Jurkat, Clone E6-1 (cell line): Measurements from ENCODE around the gene ERG.

Source experiments
- DNase-seq: peaks from one replicate; pipeline ENCODE4 v3.0.0-alpha.2; 2011; ENCODE audit warnings: low read depth, low spot score
- H3K4me3 ChIP-seq: 2 replicates; pipeline ENCODE4 v1.5.1; 2011; ENCODE audit warnings: mild to moderate bottlenecking, low read length, control low read depth, moderate library complexity

The ERG gene

GRCh38 chr21:38443110-38443509 lies 55.2 kb downstream of the ERG start:
- no peak overlapping the region for H3K4me3 ChIP-seq
- no peak for DNase-seq

GRCh38 chr21:38441153-38441552 lies 57.1 kb downstream of the ERG start:
- H3K4me3 ChIP-seq, result no peak overlapping the region

GRCh38 chr21:38440746-38441145 lies 57.5 kb downstream of the ERG start:
- no peak overlapping the region for H3K4me3 ChIP-seq
- DNase-seq, result no peak

More at GRCh38 chr21:38441153-38441552, 57.1 kb downstream of the ERG start:
- no peak for DNase-seq

GRCh38 chr21:38439957-38440356 lies 58.3 kb downstream of the ERG start:
- DNase-seq, result no peak

GRCh38 chr21:38439426-38439825 lies 58.9 kb downstream of the ERG start:
- no peak overlapping the region for H3K4me3 ChIP-seq
- DNase-seq, result no peak

More at GRCh38 chr21:38439957-38440356, 58.3 kb downstream of the ERG start:
- no peak overlapping the region for H3K4me3 ChIP-seq

- H3K4me3 ChIP-seq, result no peak overlapping the region
- no peak for DNase-seq
Measured at GRCh38 chr21:38438462-38438893, 59.8 kb downstream of the ERG start.

- DNase-seq, result no peak
- H3K4me3 ChIP-seq, result no peak overlapping the region
Measured at GRCh38 chr21:38436341-38436740, 61.9 kb downstream of the ERG start.

GRCh38 chr21:38434913-38435533 lies 63.3 kb downstream of the ERG start:
- no peak for DNase-seq
- H3K4me3 ChIP-seq, result no peak overlapping the region

- no peak for DNase-seq
- H3K4me3 ChIP-seq, result no peak overlapping the region
Measured at GRCh38 chr21:38433471-38433870, 64.8 kb downstream of the ERG start.

- no peak for DNase-seq
- no peak overlapping the region for H3K4me3 ChIP-seq
Measured at GRCh38 chr21:38430401-38430984, 67.8 kb downstream of the ERG start.

GRCh38 chr21:38429011-38429410 lies 69.3 kb downstream of the ERG start:
- no peak overlapping the region for H3K4me3 ChIP-seq
- no peak for DNase-seq

- no peak overlapping the region for H3K4me3 ChIP-seq
- no peak for DNase-seq
Measured at GRCh38 chr21:38428211-38428610, 70.1 kb downstream of the ERG start.

GRCh38 chr21:38424305-38425019 lies 73.8 kb downstream of the ERG start:
- no peak for DNase-seq
- H3K4me3 ChIP-seq, result no peak overlapping the region

GRCh38 chr21:38422082-38422481 lies 76.2 kb downstream of the ERG start:
- H3K4me3 ChIP-seq, result no peak overlapping the region
- DNase-seq, result no peak

GRCh38 chr21:38420140-38420539 lies 78.1 kb downstream of the ERG start:
- no peak for DNase-seq
- no peak overlapping the region for H3K4me3 ChIP-seq

- no peak overlapping the region for H3K4me3 ChIP-seq
- DNase-seq, result no peak
Measured at GRCh38 chr21:38417726-38418125, 80.6 kb downstream of the ERG start.

GRCh38 chr21:38416791-38417190 lies 81.5 kb downstream of the ERG start:
- no peak for DNase-seq

GRCh38 chr21:38413958-38414548 lies 84.2 kb downstream of the ERG start:
- DNase-seq, result no peak
- H3K4me3 ChIP-seq, result no peak overlapping the region

More at GRCh38 chr21:38416791-38417190, 81.5 kb downstream of the ERG start:
- no peak overlapping the region for H3K4me3 ChIP-seq

GRCh38 chr21:38410466-38410865 lies 87.8 kb downstream of the ERG start:
- no peak for DNase-seq
- no peak overlapping the region for H3K4me3 ChIP-seq

GRCh38 chr21:38409907-38410306 lies 88.4 kb downstream of the ERG start:
- H3K4me3 ChIP-seq, result no peak overlapping the region
- no peak for DNase-seq
